HG02970 (cell line): ENCODE data around the gene PIP4K2A.

Experiments
- ATAC-seq: cut with Tn5 transposase; IDR thresholded peaks from one replicate; pipeline ENCODE4 v1.9.1; 2021; ENCODE audit warnings: mild to moderate bottlenecking, moderate library complexity, moderate number of reproducible peaks; ENCODE audit not compliant: unreplicated experiment, low FRiP score

Gene PIP4K2A

GRCh38 chr10:22625516-22626290, 88.7 kb downstream of the PIP4K2A start:
- no peak for ATAC-seq

DNA sequence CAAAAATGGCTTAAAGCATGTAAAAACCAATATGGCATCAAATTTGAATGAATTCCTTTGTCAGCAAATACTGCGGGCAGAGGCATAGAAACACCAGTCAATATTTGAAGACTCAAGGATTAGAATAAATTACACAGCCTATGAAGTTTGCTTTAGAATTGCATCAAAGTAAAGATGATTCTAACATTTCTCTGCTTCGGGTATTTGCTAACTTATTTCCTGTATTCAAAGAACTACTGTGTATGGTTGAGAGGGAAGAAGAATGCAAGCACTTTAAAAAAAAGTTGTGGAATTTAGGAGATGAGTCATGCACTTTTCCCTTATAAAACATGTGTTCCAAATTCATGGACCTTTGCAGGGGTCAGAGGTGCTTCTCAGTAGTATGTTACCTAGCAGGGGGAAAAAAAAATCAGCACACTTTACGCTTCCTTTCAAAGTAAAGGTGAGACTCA, 90.1 kb downstream of the PIP4K2A start:
- no peak for ATAC-seq

- ATAC-seq = no peak
Observed at GRCh38 chr10:22623633-22624253, 90.6 kb downstream of the PIP4K2A start.

- ATAC-seq = no peak
Observed at GRCh38 chr10:22622242-22622806, 92.1 kb downstream of the PIP4K2A start.

GRCh38 chr10:22621726-22622125, 92.7 kb downstream of the PIP4K2A start:
- ATAC-seq = no peak

DNA sequence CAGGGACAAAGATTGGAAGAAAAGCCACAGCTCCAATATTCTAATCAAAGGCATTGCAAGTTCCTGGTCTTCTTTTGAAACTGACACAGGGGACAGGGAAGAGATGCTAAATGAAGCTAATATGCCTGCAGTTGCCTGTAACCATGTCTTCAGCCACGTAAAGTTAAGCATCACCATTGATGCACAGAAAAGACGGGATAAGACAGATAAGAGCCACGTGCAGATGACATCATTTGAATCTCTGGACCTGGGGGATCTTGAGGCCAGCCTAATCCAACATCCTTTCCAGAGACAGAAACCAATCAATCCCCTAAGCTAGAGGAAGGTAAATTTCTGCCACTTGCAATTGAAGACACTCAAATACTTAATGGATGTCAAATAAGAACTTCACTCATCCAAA, 93.4 kb downstream of the PIP4K2A start:
- ATAC-seq = no peak

GRCh38 chr10:22620140-22620857, 94.1 kb downstream of the PIP4K2A start:
- ATAC-seq = no peak

GRCh38 chr10:22619101-22619500, 95.3 kb downstream of the PIP4K2A start:
- ATAC-seq = no peak

DNA sequence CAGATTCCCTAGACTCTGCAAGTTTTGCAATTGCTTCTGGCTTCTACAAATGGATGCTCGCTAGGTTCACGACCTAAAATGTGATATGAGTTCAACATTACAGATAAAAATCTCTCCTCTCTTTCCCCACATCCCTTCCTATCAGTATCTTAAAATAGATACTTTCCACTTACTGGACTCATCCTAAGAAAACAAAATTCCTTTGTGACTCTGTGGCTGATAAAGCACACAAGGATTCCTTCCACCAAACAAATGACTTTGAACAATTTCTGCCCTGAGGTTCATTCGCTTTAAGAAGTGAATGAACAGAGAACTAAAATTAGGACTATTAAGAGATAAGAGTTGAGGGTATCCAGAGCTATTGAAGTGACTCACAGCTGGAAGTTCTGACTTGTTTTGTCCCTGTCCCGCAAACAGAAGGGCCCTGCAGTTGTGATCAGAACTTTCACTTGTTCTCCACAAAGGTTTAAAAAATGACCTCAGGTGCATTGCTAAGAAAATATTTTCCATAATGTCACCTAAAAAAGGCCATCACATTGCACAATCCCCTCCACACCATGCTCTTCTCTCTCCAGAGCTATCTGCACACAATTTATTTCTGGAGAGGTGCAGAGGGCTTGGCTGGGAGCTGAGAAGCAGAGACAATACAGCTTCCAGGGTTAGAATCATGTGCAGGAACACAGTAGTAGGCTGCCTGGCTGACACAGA, 96.1 kb downstream of the PIP4K2A start:
- ATAC-seq = no peak

DNA sequence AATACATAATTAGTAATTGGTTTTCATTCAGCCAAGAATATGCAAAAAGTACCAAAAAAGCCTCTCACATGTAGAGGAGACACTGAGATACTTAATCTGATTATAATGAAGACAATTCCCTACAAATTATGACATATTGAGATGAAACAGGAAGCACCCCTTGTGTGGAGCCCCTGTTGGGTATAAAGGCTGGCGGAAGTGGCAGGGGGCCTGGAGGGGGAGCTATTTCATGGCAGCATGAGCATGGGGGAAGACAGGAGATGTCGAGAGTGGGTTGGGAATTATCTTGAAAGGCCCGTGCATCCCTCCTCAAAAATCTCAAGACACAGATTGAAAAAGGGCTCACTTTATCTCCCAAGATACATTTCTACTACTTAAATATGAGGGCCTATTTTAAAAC, 96.9 kb downstream of the PIP4K2A start:
- no peak for ATAC-seq

DNA sequence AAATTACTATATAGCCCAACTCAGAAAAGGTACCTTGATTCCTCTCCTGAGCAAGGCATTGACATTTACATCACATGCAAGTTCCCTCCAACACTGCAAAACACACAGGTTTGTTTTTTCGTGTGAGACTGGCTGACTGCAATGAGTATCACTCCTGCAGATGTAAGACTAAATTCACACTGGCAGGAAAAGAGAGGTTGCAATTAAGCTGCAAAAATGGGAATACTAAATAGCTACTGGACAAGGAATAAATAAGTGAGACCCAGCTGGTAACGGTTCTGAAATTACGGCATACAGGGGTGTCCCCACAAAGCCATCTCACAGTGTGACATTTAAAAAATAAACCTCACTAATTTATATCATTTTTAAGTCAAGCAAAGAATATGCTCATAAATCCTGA, 97.3 kb downstream of the PIP4K2A start:
- ATAC-seq = no peak

- peak; percentile 43 for ATAC-seq
Observed at GRCh38 chr10:22615819-22616499, 98.4 kb downstream of the PIP4K2A start.

GRCh38 chr10:22615101-22615500, 99.3 kb downstream of the PIP4K2A start:
- ATAC-seq = no peak

- ATAC-seq = no peak
Observed at GRCh38 chr10:22613011-22613410, 101.4 kb downstream of the PIP4K2A start.

DNA sequence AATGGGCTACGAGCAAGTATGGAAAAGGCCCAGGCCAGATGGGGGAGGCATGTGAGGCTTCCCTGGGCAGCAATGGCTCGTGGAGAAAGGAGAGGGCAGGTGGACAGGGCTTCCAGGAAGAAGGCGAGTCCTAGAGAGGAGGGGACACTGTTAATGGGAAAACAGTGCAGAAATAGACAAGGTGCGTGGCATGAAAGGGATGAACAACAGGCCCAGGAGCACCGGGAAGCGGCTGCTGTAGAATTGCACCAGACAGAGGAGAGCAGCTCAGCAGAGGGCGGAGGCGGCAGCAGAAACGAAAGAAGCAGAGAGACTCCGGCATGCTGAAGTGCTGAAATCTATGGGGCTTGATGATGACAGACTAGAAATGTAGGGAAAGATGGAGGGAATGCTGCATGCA, 102.1 kb downstream of the PIP4K2A start:
- no peak for ATAC-seq

GRCh38 chr10:22611425-22612115, 102.8 kb downstream of the PIP4K2A start:
- no peak for ATAC-seq

- no peak for ATAC-seq
Observed at GRCh38 chr10:22610610-22611009, 103.8 kb downstream of the PIP4K2A start.

DNA sequence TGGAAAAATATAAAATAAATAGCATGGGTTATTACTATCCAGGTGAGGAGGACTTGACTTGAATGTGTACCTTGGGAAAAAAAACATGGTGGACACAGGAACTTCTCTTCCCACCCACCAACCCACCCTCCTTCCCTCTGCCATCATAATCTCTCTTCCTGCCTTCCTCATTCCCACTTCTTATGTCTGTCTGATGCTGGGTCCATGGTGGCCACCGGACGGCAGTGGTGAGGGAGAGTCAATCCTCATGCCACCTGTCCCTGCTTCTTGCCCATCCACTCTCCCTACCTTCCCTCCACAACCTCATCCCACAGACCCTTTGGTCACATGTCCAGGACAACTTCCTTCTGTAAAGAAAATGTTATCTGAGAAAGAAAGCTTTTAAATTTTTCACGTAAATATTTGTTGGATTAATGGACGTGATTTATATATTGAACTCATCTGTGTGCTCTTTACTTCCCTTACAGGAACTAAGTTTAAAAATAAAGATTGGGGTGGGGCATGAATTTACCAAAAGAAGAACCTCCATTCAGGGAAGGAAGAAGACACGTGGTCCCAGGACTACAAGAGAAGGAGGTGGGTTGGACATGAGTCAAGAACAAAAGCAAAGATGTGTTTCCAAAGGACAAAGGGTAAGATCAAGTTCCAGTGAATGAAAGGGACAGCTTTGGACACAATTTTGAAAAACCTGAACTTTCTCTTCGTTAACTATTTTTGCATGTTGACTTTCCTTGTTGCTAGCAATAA, 104.5 kb downstream of the PIP4K2A start:
- ATAC-seq = no peak

GRCh38 chr10:22609251-22609650, 105.1 kb downstream of the PIP4K2A start:
- no peak for ATAC-seq
